ENCODE measurements around the gene LPCAT4. TPM values are rescaled to one million over a fixed set of nuclear protein-coding genes. Genes with fewer than 3 reads are reported as not detected.

Gene LPCAT4
- total and polyA plus RNA-seq, 2 of the 8 experiments (the other 6 are each of a cell fraction or from before 2014, with no cell fraction given) = 69.3 to 109 TPM

DNA sequence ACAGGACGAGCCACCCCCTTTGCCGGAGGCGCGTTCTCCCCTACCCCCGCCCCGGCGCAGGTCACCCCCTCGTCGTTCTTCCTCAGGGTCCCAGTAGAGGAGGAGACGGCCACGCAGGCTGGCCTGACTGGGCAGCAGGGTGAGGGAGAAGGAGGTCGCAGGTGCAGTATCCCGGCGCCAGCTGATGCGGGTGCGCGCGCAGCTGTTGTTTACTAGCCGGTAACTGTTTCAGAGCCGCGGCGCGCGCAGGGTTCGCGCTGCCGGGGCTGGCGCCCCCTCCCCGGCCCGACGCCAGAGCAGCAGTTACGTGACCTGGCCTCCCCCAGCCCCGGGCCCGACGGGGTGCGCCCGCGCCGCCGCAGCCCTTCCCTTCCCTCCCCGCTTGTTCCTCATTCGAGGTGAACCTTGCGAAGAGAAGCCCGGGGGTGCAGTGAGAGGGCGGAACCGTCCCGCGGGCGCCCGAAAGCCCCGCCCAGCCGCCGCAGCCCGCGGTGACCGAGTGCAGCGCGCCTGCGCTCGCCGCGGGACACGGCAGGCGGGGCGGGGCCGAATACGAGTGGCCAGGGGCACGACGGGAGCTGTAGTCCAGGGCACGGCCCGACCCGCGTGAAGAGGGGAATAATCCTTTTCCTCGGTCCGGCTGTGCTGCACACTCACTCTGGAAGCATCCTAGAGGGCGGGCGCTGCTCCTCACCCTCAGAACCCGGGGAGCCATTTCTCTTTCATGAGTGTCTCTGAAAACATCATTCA, 29.3 kb downstream of the LPCAT4 start, which contains the start of gene SLC12A6:
SLC12A6 (minus strand) TSS at position 225 of the 750 bp plus-strand sequence. CDS start 1,101 bp downstream, outside the sequence.
- Histone ChIP-seq H4K5ac (ENCODE audit: insufficient read length, low read depth, low read length) (peak within 1 kb of the TSS; percentile 91), H4K8ac (ENCODE audit: extremely low read depth, insufficient read depth, low read length) (peak within 1 kb of the TSS; percentile 89; the same call in 1 of the 2 replicates), H2BK15ac (ENCODE audit: low read length) (no peak within 1 kb of the TSS), H2BK12ac (ENCODE audit: low read depth, low read length) (no peak within 1 kb of the TSS), H4K20me1 (replicated peaks in 1 of 2; ENCODE audit: control insufficient read depth in 1 of 2, insufficient read depth in 2 of 2, low read length in 2 of 2) (no peaks in the 10 kb centered on the region), H2AFZ (ENCODE audit: low read length) (0 out of 2 replicates have a peak within 1 kb of the TSS, but pooled peaks have one; percentile 26), H3K14ac (ENCODE audit: insufficient read length) (no peak within 1 kb of the TSS), H3K4me1 (replicated peaks in 1 of 4; ENCODE audit: control insufficient read depth in 3 of 4, insufficient read depth in 4 of 4, low read length in 3 of 4) (peaks cover 0 to 4% (median 2%) of the 10 kb centered on the region in 4 experiments; a peak in 4 of 7 replicates), H2BK5ac (ENCODE audit: low read depth, low read length) (no peak within 1 kb of the TSS; the same call in 1 of the 2 replicates), H3K36me3 (ENCODE audit: control insufficient read depth in 2 of 4, insufficient read depth in 4 of 4, low read length in 3 of 4) (peaks cover 2 to 13% (median 6%) of the 10 kb centered on the region in 4 experiments; a peak in 5 of 8 replicates), H3K9ac (replicated peaks in 1 of 4; ENCODE audit: extremely low read depth in 1 of 4, low read depth in 3 of 4, low read length in 3 of 4) (peak within 1 kb of the TSS; percentile 44 to 91 (median 66); a peak in 6 of 7 replicates), H2BK20ac (ENCODE audit: low read length) (no peak within 1 kb of the TSS), H2BK120ac (replicated peaks; ENCODE audit: low read depth, low read length) (no peak within 1 kb of the TSS), H3K9me3 (ENCODE audit: insufficient read depth in 2 of 2, low read depth in 1 of 2, low read length in 1 of 2) (no peaks in the 10 kb centered on the region), H2AK5ac (ENCODE audit: low read depth, low read length) (no peak within 1 kb of the TSS), H3K23ac (ENCODE audit: insufficient read length) (no peak within 1 kb of the TSS), H3K4me3 (ENCODE audit: extremely low read depth in 1 of 4, insufficient read depth in 2 of 4, low read depth in 3 of 4, low read length in 4 of 4) (peak within 1 kb of the TSS; percentile 65 to 86 (median 74)), H3K23me2 (ENCODE audit: low read depth, low read length) (peaks cover 8% of the 10 kb centered on the region; the same call in 1 of the 2 replicates), H3K56ac (replicated peaks; ENCODE audit: insufficient read length, low read depth, low read length) (peak within 1 kb of the TSS; percentile 77), H3K79me1 (ENCODE audit: low read depth, low read length) (peaks cover 4% of the 10 kb centered on the region; the same call in 1 of the 2 replicates), H4K91ac (replicated peaks; ENCODE audit: insufficient read length, low read length) (no peak within 1 kb of the TSS), H3K79me2 (ENCODE audit: control insufficient read depth in 1 of 2, insufficient read depth in 2 of 2, low read length in 2 of 2) (peaks cover 0 to 18% of the 10 kb centered on the region in 2 experiments; a peak in 3 of 4 replicates), H3K27ac (ENCODE audit: low read depth, low read length) (peak within 1 kb of the TSS; percentile 84; the same call in 1 of the 2 replicates), H3K18ac (ENCODE audit: extremely low read depth, low read length) (peak within 1 kb of the TSS; percentile 15), H3K4me2 (ENCODE audit: insufficient read depth in 1 of 2, low read depth in 2 of 2, low read length in 2 of 2) (peak within 1 kb of the TSS; percentile 72 to 98), H3K27me3 (replicated peaks in 1 of 4; ENCODE audit: control insufficient read depth in 3 of 4, extremely low read depth in 1 of 4, insufficient read depth in 3 of 4, low read length in 3 of 4) (no peaks in the 10 kb centered on the region), H3K4ac (replicated peaks; ENCODE audit: insufficient read length, low read depth, low read length) (no peak within 1 kb of the TSS)
- FAIRE-seq (no peak), DNase-seq (ENCODE audit: low read depth in 1 of 2, low spot score in 2 of 2) (peak; percentile 43 to 93)
- ChIA-PET CTCF (ENCODE audit: partially characterized antibody) (interaction anchor here (0.9 to 2.1 kb wide), 4 partner anchors 9 to 29 kb away, joined by 3 to 9 read pairs (median 4); partner anchors contain the start of gene LPCAT4), POLR2A (ENCODE audit: partially characterized antibody) (interaction anchor here (0.5 to 4.7 kb wide), 7 partner anchors 10 to 164 kb away, joined by 3 to 35 read pairs (median 4); partner anchors contain the start of gene LPCAT4)
- 3% methylated on average over 51 of the region's 78 CpGs; no CpG with 5 or more reads in 1 of the 2 experiments for WGBS, 2 experiments (ENCODE audit: extremely low coverage in 1 of 2, insufficient coverage in 1 of 2, insufficient read length in 1 of 2, insufficient replicate concordance in 2 of 2, low coverage in 1 of 2, low lambda C conversion rate in 2 of 2, missing lambda C conversion rate in 1 of 2)
- TF ChIP-seq TBP (IDR thresholded peaks at IDR 0.05; ENCODE audit: low read depth, low read length) (peak; percentile 32; the same call in 1 of the 2 replicates), MAFK (IDR thresholded peaks at IDR 0.05; ENCODE audit: low read depth, low read length) (no peak), BRCA1 (IDR thresholded peaks at IDR 0.05; ENCODE audit: low read depth, low read length) (no peak), GABPA (IDR thresholded peaks at IDR 0.05; ENCODE audit: borderline replicate concordance, insufficient read depth, low read length) (no peak), SRF (IDR thresholded peaks at IDR 0.05; ENCODE audit: low read depth, low read length) (no peak), KDM4A (IDR thresholded peaks at IDR 0.05; ENCODE audit: low read depth, low read length, severe bottlenecking) (no peak), SIX5 (IDR thresholded peaks at IDR 0.05; ENCODE audit: low read depth, low read length) (peak; percentile 51; the same call in 1 of the 2 replicates), POLR2AphosphoS5 (IDR thresholded peaks at IDR 0.05; ENCODE audit: low read depth, low read length) (peak; percentile 46), MAX (IDR thresholded peaks at IDR 0.05) (peak; percentile 19; the same call in 1 of the 2 replicates), SUZ12 (IDR thresholded peaks at IDR 0.05; ENCODE audit: low read length) (no peak), BACH1 (IDR thresholded peaks at IDR 0.05; ENCODE audit: low read length) (no peak), POLR2A (IDR thresholded peaks at IDR 0.05; ENCODE audit: control extremely low read depth in 1 of 2, low read depth in 2 of 2, low read length in 2 of 2) (peak in 1 of 2 experiments; percentile 58; a peak in 2 of 3 replicates)

Data from H1 (cell line).